HG03097 (cell line): ENCODE measurements around the gene ZNF764.
"Not testable (repeated sequence)": the region's sequence is repeated elsewhere in the genome, so short reads cannot be mapped to it uniquely, and the experiment has no call there.

Source experiments
- ATAC-seq: cut with Tn5 transposase; IDR thresholded peaks from one replicate; pipeline ENCODE4 v1.9.1; 2021; ENCODE audit not compliant: unreplicated experiment, low FRiP score

The ZNF764 gene

GRCh38 chr16:30551781-30552180, 6.4 kb downstream of the ZNF764 start:
- ATAC-seq = no peak

DNA sequence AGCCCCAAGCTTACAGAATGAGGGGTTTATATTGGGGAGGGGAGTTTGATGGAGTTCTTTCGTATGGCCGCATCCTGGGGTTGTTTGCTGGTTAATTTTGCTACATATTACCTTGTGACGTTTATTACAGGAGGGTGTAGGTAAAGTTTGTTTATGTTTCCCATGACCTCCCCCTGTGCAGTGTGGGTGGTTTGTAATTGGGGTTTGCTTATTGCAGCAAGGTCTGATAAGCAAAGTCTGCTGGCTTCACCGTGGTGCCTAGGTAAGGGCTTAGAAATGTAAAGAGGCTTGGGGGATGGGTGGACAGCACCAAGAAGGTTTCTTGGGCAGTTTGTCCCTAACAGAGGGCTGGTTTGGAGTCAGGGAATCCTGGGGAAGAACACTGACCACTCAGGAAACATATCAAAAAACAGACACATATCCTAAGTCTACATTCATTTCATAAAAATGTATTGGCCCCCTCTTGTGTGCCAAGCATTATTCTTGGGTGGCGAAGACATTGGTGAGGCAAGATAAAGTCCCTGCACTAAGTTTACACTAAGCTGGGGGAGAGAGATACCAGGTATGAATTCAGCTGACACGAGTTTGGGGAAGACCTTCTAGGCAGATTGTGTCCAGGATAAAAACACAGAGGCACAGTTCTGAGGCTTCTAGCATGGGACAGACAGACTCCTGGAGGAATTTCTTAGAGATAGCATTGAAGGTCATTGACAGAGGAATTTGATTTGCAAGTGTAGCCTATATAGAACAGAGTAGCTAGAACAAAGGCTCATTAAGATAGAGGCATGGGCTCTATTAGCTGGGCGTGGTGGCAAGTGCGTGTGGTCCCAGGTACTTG, 9.5 kb downstream of the ZNF764 start:
- ATAC-seq = no peak

DNA sequence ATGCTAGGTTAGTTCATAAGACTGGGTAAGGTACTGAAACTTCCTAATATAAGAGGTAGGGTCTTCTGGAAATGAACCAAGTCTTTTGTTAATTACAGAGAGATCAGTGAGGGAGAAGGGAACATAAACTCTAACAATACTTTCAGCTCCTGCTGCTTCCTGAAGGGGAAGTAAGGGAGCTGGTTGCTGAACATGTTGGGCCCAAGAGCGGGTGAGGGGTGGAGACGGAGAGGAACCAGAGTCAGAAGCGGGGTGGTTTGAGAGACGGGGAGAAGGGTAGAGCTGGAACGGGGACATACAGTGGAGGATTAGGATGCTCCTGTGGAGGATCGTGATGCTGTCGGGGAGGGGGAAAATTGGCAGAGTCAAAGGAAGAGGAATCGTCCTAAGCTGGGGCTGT, 12.1 kb downstream of the ZNF764 start:
- no peak for ATAC-seq

DNA sequence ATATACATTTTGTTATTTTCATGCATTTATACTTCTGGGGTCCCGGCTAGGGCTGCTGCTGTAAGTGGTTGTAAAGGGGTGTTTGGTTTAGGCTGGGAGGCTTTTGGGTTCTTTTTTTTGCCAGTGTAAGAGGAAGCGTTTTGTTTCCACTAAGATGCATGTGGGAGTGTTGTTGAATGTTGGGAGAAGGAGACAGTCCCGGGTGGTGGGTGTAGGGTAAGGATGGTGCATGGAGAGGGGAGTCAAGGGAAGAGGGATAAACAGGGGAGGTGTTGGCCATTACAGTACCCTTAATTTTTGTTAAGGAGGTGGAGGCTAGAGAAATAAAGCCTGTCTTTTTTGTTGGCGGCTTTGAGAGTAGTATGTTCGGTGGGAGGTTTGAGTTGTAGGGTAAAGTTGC, 15.1 kb downstream of the ZNF764 start:
- no peak for ATAC-seq

- ATAC-seq = no peak
Observed at GRCh38 chr16:30541502-30542329, 16.5 kb downstream of the ZNF764 start.

DNA sequence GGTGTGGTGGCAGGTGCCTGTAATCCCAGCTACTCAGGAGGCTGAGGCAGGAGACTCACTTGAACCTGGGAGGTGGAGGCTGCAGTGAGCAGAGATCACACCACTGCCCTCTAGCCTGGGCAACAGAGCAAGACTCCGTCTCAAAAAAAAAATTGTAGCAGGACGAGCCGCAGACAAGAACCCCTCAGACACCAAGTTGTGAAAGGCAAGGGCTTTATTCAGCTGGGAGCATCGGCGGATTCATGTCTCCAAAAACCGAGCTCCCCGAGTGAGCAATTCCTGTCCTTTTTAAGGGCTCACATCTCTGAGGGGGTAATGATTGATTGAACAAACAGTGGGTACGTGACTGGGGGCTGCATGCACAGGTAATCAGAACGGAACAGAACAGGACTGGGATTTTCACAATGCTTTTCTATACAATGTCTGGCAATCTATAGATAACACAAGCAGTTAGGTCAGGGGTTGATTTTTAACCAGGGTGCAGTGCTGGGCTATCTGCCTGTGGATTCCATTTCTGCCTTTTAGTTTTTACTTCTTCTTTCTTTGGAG, 17.2 kb downstream of the ZNF764 start:
- ATAC-seq = not testable (repeated sequence)

GRCh38 chr16:30539986-30540526, 18.1 kb downstream of the ZNF764 start:
- not testable (repeated sequence) for ATAC-seq

GRCh38 chr16:30539000-30539964, 18.9 kb downstream of the ZNF764 start:
- no peak for ATAC-seq

GRCh38 chr16:30536391-30537024, 21.7 kb downstream of the ZNF764 start:
- ATAC-seq = not testable (repeated sequence)

GRCh38 chr16:30535777-30536190, 22.4 kb downstream of the ZNF764 start:
- ATAC-seq = no peak

DNA sequence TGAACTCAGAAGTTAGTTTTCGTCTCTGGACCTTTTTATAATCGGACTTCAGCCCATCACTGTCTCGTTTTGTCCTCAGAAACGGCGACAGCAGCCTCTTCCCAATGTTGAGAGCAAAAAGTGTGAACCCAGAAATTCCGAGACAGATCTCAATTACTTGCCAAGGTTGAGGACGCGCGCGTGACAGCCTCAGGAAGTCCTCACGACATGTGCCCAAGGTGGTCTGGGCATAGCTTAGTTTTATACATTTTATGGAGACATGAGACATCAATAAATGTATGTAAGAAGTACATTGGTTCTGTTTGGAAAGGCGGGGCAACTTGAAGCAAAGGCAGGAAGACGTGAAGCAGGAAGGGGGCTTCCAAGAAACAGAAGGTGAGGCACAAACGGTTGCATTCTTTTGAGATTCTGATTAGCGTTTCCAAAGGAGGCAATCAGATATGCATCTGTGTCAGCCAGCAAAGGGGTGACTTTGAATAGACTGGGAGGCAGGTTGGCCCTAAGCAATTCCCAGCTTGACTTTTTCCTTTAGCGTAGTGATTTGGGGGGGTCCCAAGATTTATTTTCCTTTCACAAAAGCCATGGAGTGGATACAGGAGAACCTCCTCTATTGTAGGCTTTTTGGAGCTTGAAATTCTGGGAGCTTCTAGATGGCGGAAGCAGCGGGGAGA, 22.9 kb downstream of the ZNF764 start:
- peak; percentile 6 for ATAC-seq

- ATAC-seq = peak; percentile 54
Observed at GRCh38 chr16:30534368-30535105, 23.6 kb downstream of the ZNF764 start, which contains the start of gene ZNF747. Gene ZNF747, minus strand, starts transcription at chr16:30534858. Its CDS starts 179 bp downstream, at chr16:30534679.

- peak; percentile 23 for ATAC-seq
Observed at GRCh38 chr16:30533748-30534367, 24.3 kb downstream of the ZNF764 start.

DNA sequence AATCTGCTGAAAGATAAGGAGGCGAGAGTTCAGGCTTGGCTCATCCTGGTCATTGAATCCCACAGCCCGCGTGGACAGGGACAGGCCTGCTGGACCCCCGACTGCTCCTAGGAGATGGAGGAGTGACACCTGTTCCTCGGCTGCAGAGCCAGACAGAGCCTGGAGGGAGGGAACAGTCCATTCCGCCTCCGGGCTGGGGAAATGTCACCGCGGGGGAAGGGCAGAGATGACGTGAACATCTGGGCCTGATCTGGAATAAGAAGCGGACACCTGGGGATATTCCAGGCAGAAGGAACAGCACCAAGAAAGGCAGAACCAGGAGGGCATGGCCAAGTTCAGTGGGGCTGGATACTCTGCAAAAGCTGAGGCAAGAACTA, 25.0 kb downstream of the ZNF764 start:
- no peak for ATAC-seq

- ATAC-seq = no peak
Observed at GRCh38 chr16:30532285-30533145, 25.7 kb downstream of the ZNF764 start.

GRCh38 chr16:30530163-30531037, 27.8 kb downstream of the ZNF764 start:
- no peak for ATAC-seq
